D341Med (cell line): ENCODE data around the gene TNIP3.

Experiments
- DNase-seq: peaks from one replicate; pipeline ENCODE4 v3.0.0; 2012; ENCODE audit warnings: low spot score

TNIP3 gene

GRCh38 chr4:121138039-121138825, 25.9 kb downstream of the TNIP3 start:
- no peak for DNase-seq

- no peak for DNase-seq
These were observed 33.8 kb downstream of the TNIP3 start for GRCh38 chr4:121130326-121130660.

GRCh38 chr4:121129606-121130325, 34.4 kb downstream of the TNIP3 start:
- no peak for DNase-seq

GRCh38 chr4:121127100-121127499, 37.0 kb downstream of the TNIP3 start:
- DNase-seq: no peak

GRCh38 chr4:121126449-121127006, 37.6 kb downstream of the TNIP3 start:
- DNase-seq: no peak

- no peak for DNase-seq
These were observed 38.6 kb downstream of the TNIP3 start for GRCh38 chr4:121125498-121125885.

GRCh38 chr4:121122661-121123060, 41.5 kb downstream of the TNIP3 start:
- no peak for DNase-seq

- DNase-seq: no peak
These were observed 44.4 kb downstream of the TNIP3 start for GRCh38 chr4:121119715-121120114.

- DNase-seq: no peak
These were observed 45.8 kb downstream of the TNIP3 start for GRCh38 chr4:121118344-121118743.

GRCh38 chr4:121114756-121115155, 49.4 kb downstream of the TNIP3 start:
- no peak for DNase-seq

- DNase-seq: no peak
These were observed 51.6 kb downstream of the TNIP3 start for GRCh38 chr4:121112530-121112929.

GRCh38 chr4:121108557-121108956, 55.6 kb downstream of the TNIP3 start:
- no peak for DNase-seq

- DNase-seq: no peak
These were observed 56.6 kb downstream of the TNIP3 start for GRCh38 chr4:121107507-121107906.

GRCh38 chr4:121100093-121100775, 63.9 kb downstream of the TNIP3 start:
- no peak for DNase-seq

GRCh38 chr4:121098266-121098665, 65.9 kb downstream of the TNIP3 start:
- no peak for DNase-seq

GRCh38 chr4:121096629-121097028, 67.5 kb downstream of the TNIP3 start:
- no peak for DNase-seq

- DNase-seq: no peak
These were observed 67.9 kb downstream of the TNIP3 start for GRCh38 chr4:121096191-121096590.

- DNase-seq: no peak
These were observed 69.7 kb downstream of the TNIP3 start for GRCh38 chr4:121094297-121094966.

- DNase-seq: no peak
These were observed 70.9 kb downstream of the TNIP3 start for GRCh38 chr4:121093261-121093660.

GRCh38 chr4:121091941-121092340, 72.2 kb downstream of the TNIP3 start:
- DNase-seq: no peak

- no peak for DNase-seq
These were observed 75.3 kb downstream of the TNIP3 start for GRCh38 chr4:121088867-121089266.
